Gastrocnemius medialis (tissue), 4 donors: Measurements from ENCODE around the gene TSPAN1. TPM values are rescaled to one million over a fixed set of nuclear protein-coding genes. Genes with fewer than 3 reads are reported as not detected.

ENCODE experiments used
- ATAC-seq, 2 donors: fragments of 150-250 bp; one replicate each; pipeline ENCODE4 v1.9.1; 2016
- DNase-seq, 2 donors: peaks; one replicate each; pipeline ENCODE4 v3.0.0-alpha.2; 2019
- H3K27ac ChIP-seq, 4 donors: fragments of 200-600 bp; sonication (generic); 1 replicate in 1 of 4; 2 replicates in 3 of 4; pipeline ENCODE4 v1.5.1; 2016 to 2018; ENCODE audit warnings: mild to moderate bottlenecking in 2 of 4, moderate library complexity in 1 of 4
- H3K27me3 ChIP-seq, 3 donors: fragments of 200-600 bp; sonication (generic) in 2 of 3; 1 replicate in 1 of 3; 2 replicates in 2 of 3; pipeline versions ENCODE4 v1.5.1 to v1.6.0; 2016 to 2019; ENCODE audit warnings: mild to moderate bottlenecking in 1 of 3, moderate library complexity in 1 of 3
- H3K36me3 ChIP-seq, 2 donors: fragments of 200-600 bp; sonication (generic) in 1 of 2; one replicate each; pipeline ENCODE4 v1.5.1; 2017 to 2018
- H3K4me1 ChIP-seq, 2 donors: fragments of 200-600 bp; sonication (generic) in 1 of 2; one replicate each; pipeline ENCODE4 v1.5.1; 2016 to 2017; ENCODE audit warnings: mild to moderate bottlenecking in 2 of 2
- H3K4me3 ChIP-seq, 4 donors: fragments of 200-600 bp; sonication (generic) in 3 of 4; 1 replicate in 1 of 4; 2 replicates in 3 of 4; pipeline ENCODE4 v1.5.1; 2016 to 2019; ENCODE audit warnings: mild to moderate bottlenecking in 2 of 4
- H3K9me3 ChIP-seq, 3 donors: fragments of 200-600 bp; sonication (generic) in 2 of 3; 1 replicate in 1 of 3; 2 replicates in 2 of 3; pipeline ENCODE4 v1.5.1; 2016 to 2019
- CTCF ChIP-seq, 5 experiments: fragments of 450-650 bp in 3 of 5; fragments of 200-600 bp in 2 of 5; sonication (generic) in 2 of 5; IDR thresholded peaks in 4 of 5; conservative IDR thresholded peaks in 1 of 5; 1 replicate in 4 of 5; 2 replicates in 1 of 5; pipeline ENCODE4 v1.5.1; 2016 to 2019; ENCODE audit warnings: antibody characterized with exemption in 5 of 5, mild to moderate bottlenecking in 3 of 5, moderate library complexity in 3 of 5
- POLR2A ChIP-seq, 2 donors: fragments of 450-650 bp; IDR thresholded peaks; one replicate each; pipeline ENCODE4 v1.6.1; 2017; ENCODE audit warnings: antibody characterized with exemption in 2 of 2, mild to moderate bottlenecking in 2 of 2, moderate library complexity in 2 of 2
- in situ Hi-C, 4 donors: fragments of 200-750 bp; cut with MboI; loops; one replicate each; pipeline versions ENCODE4 v1.15.0 to v1.8.0; 2017; ENCODE audit warnings: low sequenced_read_pairs in 4 of 4
- intact Hi-C: fragments of 100-400 bp; cut with DNase I; formaldehyde crosslinking; loops from one replicate; pipeline ENCODE4 v1.15.1; 2023; ENCODE audit warnings: low total_unique reads
- total RNA-seq, 4 donors: library from RNA; depleted of rRNA; stranded (reverse); fragments of >200 nt; gene quantifications; one replicate each; pipeline versions ENCODE4 v1.1.0 to v1.2.3, GENCODE V29; 2016

Gene TSPAN1
- total RNA-seq, 4 donors from 2014 or later: 0.88 to 10.7 (median 6.0) TPM

- DNase-seq (no peak), ATAC-seq (no peak)
- H3K27ac ChIP-seq: no peak overlapping the region
- TF ChIP-seq CTCF (IDR thresholded peaks at IDR 0.05 in 4 of 5, conservative IDR thresholded peaks at IDR 0.05 in 1 of 5): no peak
- TF ChIP-seq POLR2A (IDR thresholded peaks at IDR 0.05): no peak
- no peak overlapping the region for H3K4me3 ChIP-seq
- H3K4me1 ChIP-seq: no peaks in the 10 kb centered on the region
- no peaks in the 10 kb centered on the region for H3K9me3 ChIP-seq
- in situ Hi-C loops: no loop called here
- intact Hi-C loops: no loop called here
- H3K27me3 ChIP-seq: no peaks in the 10 kb centered on the region
- H3K36me3 ChIP-seq: no peaks in the 10 kb centered on the region
Observed at GRCh38 chr1:46211051-46211450, 36.2 kb downstream of the TSPAN1 start.

- Histone ChIP-seq H3K36me3 (no peaks in the 10 kb centered on the region), H3K27ac (no peak overlapping the region), H3K4me3 (no peak overlapping the region), H3K27me3 (no peaks in the 10 kb centered on the region), H3K9me3 (no peaks in the 10 kb centered on the region), H3K4me1 (no peaks in the 10 kb centered on the region)
- intact Hi-C loops (no loop called here), in situ Hi-C loops (no loop called here)
- no peak for DNase-seq
- ATAC-seq: no peak
- TF ChIP-seq POLR2A (IDR thresholded peaks at IDR 0.05) (no peak), CTCF (IDR thresholded peaks at IDR 0.05 in 4 of 5, conservative IDR thresholded peaks at IDR 0.05 in 1 of 5) (no peak)
Observed at GRCh38 chr1:46215504-46215903, 40.6 kb downstream of the TSPAN1 start.

- Histone ChIP-seq H3K4me3 (no peak overlapping the region), H3K27me3 (no peaks in the 10 kb centered on the region), H3K4me1 (no peaks in the 10 kb centered on the region), H3K9me3 (no peaks in the 10 kb centered on the region), H3K27ac (no peak overlapping the region), H3K36me3 (no peaks in the 10 kb centered on the region)
- in situ Hi-C loops (no loop called here), intact Hi-C loops (no loop called here)
- ATAC-seq (no peak), DNase-seq (no peak)
- TF ChIP-seq POLR2A (IDR thresholded peaks at IDR 0.05): no peak
- TF ChIP-seq CTCF (IDR thresholded peaks at IDR 0.05 in 4 of 5, conservative IDR thresholded peaks at IDR 0.05 in 1 of 5): no peak
Observed at GRCh38 chr1:46218443-46218842, 43.6 kb downstream of the TSPAN1 start.

GRCh38 chr1:46219551-46220520 is 44.9 kb downstream of the TSPAN1 start:
- intact Hi-C loops: no loop called here
- Histone ChIP-seq H3K36me3 (no peaks in the 10 kb centered on the region), H3K4me1 (no peaks in the 10 kb centered on the region), H3K27me3 (no peaks in the 10 kb centered on the region), H3K27ac (no peak overlapping the region), H3K4me3 (no peak overlapping the region), H3K9me3 (no peaks in the 10 kb centered on the region)
- in situ Hi-C loops: loop anchor here in 1 of 4 donors (10.0 kb wide), 1 partner anchor 185 kb away; no protein-coding TSS in a partner anchor
- TF ChIP-seq POLR2A (IDR thresholded peaks at IDR 0.05) (no peak), CTCF (IDR thresholded peaks at IDR 0.05 in 4 of 5, conservative IDR thresholded peaks at IDR 0.05 in 1 of 5) (no peak)
- DNase-seq (no peak), ATAC-seq (no peak)
